Brain microvascular endothelial cell (primary cell): ENCODE results near the gene NYNRIN.

Experiments
- DNase-seq: peaks from one replicate; pipeline ENCODE4 v3.0.0-alpha.2; 2020
- H3K27ac ChIP-seq: fragments of 250-450 bp; sonication (Bioruptor Pico); 2 replicates; pipeline ENCODE4 v1.5.1; 2020; ENCODE audit warnings: mild to moderate bottlenecking, moderate library complexity
- H3K27me3 ChIP-seq: fragments of 250-450 bp; sonication (Bioruptor Pico); replicated peaks from 2 replicates; pipeline ENCODE4 v1.5.1; 2020; ENCODE audit warnings: mild to moderate bottlenecking
- H3K36me3 ChIP-seq: fragments of 250-450 bp; sonication (Bioruptor Pico); replicated peaks from 2 replicates; pipeline ENCODE4 v1.5.1; 2020; ENCODE audit warnings: mild to moderate bottlenecking
- H3K4me3 ChIP-seq: 2 replicates; pipeline ENCODE4 v1.5.1; 2011; ENCODE audit warnings: low read depth, mild to moderate bottlenecking, control low read depth, low read length, moderate library complexity
- in situ Hi-C: cut with HindIII; loops from 2 replicates; pipeline ENCODE4 v1.10.0; 2017; ENCODE audit warnings: low sequenced_read_pairs, low pct_ligation_motif_present
- TF ChIP-seq, protein P1 (sequence below): IDR thresholded peaks from 2 replicates; pipeline ENCODE4 v1.5.1; 2011; ENCODE audit warnings: low read depth, mild to moderate bottlenecking, moderate library complexity, low read length, control low read depth, inconsistent platforms; ENCODE audit errors: missing control alignments

The NYNRIN gene

DNA sequence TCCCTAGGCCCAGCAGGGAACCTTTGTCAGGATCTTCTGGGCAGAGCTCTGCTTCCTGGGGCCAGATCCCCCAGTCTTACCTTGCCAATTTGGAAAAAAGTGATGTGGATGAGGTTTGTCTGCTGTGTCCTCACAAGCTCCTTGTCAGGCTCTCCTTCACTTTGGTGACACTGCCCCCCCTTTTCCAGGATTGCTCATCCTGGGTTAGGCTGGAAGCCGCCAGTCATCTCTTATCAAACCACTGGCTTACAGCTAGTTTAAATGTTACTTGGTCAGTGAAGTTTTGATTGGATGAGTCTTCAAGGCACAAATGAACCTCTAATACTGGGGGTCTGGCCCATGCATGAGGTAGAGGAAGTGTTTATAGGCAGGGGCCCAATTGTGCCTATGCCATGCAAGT, 15.3 kb downstream of the NYNRIN start:
- peaks cover 4% of the 10 kb centered on the region for H3K36me3 ChIP-seq
- no peaks in the 10 kb centered on the region for H3K27me3 ChIP-seq
- DNase-seq, result no peak
- TF ChIP-seq, protein P1, sequence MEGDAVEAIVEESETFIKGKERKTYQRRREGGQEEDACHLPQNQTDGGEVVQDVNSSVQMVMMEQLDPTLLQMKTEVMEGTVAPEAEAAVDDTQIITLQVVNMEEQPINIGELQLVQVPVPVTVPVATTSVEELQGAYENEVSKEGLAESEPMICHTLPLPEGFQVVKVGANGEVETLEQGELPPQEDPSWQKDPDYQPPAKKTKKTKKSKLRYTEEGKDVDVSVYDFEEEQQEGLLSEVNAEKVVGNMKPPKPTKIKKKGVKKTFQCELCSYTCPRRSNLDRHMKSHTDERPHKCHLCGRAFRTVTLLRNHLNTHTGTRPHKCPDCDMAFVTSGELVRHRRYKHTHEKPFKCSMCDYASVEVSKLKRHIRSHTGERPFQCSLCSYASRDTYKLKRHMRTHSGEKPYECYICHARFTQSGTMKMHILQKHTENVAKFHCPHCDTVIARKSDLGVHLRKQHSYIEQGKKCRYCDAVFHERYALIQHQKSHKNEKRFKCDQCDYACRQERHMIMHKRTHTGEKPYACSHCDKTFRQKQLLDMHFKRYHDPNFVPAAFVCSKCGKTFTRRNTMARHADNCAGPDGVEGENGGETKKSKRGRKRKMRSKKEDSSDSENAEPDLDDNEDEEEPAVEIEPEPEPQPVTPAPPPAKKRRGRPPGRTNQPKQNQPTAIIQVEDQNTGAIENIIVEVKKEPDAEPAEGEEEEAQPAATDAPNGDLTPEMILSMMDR, result no peak
- H3K27ac ChIP-seq, result no peak overlapping the region
- H3K4me3 ChIP-seq, result no peak overlapping the region
- in situ Hi-C loops, result no loop called here

DNA sequence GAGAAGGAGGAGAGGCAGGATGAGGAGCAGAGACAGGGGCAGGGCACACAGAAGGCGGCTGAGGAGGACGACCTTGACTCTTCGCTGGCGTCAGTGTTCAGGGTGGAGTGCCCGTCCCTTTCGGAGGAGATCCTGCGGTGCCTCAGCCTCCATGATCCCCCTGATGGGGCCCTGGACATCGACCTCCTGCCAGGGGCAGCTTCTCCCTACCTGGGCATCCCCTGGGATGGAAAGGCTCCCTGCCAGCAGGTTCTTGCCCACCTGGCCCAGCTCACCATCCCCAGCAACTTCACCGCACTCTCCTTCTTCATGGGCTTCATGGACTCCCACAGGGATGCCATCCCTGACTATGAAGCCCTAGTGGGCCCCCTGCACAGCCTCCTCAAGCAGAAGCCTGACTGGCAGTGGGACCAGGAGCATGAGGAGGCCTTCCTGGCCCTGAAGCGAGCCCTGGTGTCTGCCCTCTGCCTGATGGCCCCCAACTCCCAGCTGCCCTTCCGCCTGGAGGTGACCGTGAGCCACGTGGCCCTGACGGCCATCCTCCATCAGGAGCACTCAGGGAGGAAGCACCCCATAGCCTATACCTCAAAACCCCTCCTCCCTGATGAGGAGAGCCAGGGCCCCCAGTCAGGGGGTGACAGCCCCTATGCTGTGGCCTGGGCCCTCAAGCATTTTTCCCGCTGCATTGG, 16.1 kb downstream of the NYNRIN start:
- DNase-seq, result no peak
- Histone ChIP-seq H3K27me3 (no peaks in the 10 kb centered on the region), H3K4me3 (no peak overlapping the region), H3K27ac (no peak overlapping the region), H3K36me3 (peaks cover 4% of the 10 kb centered on the region)
- in situ Hi-C loops, result no loop called here
- TF ChIP-seq, protein P1, result no peak

GRCh38 chr14:24415421-24416253, 16.8 kb downstream of the NYNRIN start:
- in situ Hi-C loops, result no loop called here
- DNase-seq, result no peak
- Histone ChIP-seq H3K36me3 (peaks cover 4% of the 10 kb centered on the region), H3K27ac (no peak overlapping the region), H3K27me3 (no peaks in the 10 kb centered on the region), H3K4me3 (no peak overlapping the region)
- TF ChIP-seq, protein P1, result no peak

DNA sequence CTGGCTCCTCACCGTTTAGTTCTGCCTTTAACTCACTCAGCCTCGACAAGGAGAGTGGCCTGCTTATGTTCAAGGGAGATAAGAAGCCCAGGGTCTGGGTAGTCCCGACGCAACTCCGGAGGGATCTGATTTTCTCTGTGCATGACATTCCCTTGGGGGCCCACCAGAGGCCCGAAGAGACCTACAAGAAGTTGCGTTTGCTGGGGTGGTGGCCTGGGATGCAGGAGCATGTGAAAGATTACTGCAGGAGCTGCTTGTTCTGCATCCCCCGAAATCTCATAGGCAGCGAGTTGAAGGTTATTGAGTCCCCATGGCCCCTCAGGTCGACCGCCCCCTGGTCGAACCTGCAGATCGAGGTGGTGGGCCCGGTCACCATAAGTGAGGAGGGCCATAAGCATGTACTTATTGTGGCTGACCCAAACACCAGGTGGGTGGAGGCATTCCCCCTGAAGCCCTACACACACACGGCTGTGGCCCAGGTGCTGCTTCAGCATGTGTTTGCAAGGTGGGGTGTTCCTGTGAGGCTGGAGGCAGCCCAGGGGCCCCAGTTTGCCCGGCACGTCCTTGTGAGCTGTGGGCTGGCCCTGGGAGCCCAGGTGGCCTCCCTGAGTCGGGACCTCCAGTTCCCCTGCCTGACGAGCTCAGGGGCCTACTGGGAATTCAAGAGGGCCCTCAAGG, 17.6 kb downstream of the NYNRIN start:
- no peak overlapping the region for H3K4me3 ChIP-seq
- in situ Hi-C loops, result no loop called here
- no peaks in the 10 kb centered on the region for H3K27me3 ChIP-seq
- H3K27ac ChIP-seq, result no peak overlapping the region
- DNase-seq, result no peak
- peaks cover 4% of the 10 kb centered on the region for H3K36me3 ChIP-seq
- TF ChIP-seq, protein P1, result no peak

GRCh38 chr14:24416932-24417619, 18.3 kb downstream of the NYNRIN start:
- in situ Hi-C loops, result no loop called here
- Histone ChIP-seq H3K27me3 (no peaks in the 10 kb centered on the region), H3K27ac (no peak overlapping the region), H3K36me3 (peaks cover 4% of the 10 kb centered on the region), H3K4me3 (no peak overlapping the region)
- TF ChIP-seq, protein P1, result no peak
- no peak for DNase-seq
